GM10847 (cell line): ENCODE measurements around the gene ATP4B.

Source experiments
- POLR2A ChIP-seq: IDR thresholded peaks from 2 replicates; pipeline ENCODE4 v1.6.1; 2011; ENCODE audit not compliant: insufficient read length; ENCODE audit errors: extremely low read depth

ATP4B gene

DNA sequence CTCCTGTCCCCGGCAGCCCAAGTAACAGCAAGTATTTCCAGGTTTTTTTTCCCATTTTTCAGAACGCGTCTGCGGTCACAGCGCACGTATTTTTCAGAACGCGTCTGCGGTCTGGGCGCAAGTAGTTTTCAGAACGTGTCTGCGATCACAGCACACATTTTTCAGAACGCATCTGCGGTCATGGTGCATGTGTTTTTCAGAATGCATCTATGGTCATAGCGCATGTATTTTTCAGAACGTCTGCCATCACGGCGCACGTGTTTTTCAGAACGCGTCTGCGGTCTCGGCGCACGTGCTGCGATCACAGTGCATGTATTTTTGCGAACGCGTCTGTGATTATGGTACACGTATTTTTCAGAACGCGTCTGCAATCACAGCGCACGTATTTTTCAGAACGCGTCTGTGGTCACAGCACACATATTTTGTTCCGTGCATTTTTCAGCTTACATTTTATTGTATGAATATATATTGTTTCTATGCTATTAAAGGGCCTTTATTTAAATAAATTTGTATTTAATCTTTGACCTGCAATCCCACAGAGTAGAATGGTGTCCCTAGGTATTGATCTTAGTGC, 19.7 kb downstream of the ATP4B start:
- TF ChIP-seq POLR2A = no peak

DNA sequence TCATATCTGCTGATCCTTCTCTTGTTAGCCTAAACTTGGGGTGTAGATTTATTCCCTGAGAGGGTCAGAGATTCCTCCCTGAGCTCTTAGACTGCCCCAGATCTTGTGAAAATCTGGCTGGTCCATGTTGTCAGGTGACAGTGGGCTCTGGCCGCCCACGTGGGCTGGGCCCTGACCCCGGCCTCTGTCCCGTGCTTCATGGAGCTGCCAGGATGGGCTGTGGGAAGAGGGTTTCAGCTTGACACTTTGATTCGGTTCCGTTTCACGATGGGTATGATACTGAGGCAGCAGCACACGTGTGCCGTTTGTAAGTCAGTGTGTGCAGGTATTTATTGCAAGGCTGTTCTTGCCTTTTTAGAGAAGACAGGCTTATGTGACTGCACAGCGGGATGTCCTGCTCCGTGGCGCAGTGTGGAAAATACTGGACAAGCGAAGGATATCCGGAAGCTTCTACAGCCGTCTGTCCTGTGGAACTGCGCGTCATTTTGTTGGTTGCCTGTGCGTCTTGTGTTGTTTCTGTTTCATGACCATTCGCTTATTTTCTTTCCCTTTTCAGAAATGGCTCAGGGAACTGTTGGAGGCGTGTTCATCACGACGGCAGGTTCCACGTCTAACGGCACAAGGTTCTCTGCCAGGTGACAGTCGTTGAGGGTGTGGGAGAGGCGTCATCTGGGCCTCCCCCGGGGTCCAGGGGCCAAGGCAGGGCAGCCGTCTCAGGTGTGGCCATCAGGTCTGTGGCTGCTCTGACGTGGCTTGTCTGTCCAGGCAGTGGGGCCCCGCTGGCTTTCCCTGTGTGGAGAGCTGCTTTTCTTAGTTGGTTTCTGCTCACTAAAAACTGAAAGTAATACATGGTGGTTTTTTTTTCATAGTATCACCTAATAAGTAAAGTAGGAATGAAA, 20.5 kb downstream of the ATP4B start:
- TF ChIP-seq POLR2A = no peak

DNA sequence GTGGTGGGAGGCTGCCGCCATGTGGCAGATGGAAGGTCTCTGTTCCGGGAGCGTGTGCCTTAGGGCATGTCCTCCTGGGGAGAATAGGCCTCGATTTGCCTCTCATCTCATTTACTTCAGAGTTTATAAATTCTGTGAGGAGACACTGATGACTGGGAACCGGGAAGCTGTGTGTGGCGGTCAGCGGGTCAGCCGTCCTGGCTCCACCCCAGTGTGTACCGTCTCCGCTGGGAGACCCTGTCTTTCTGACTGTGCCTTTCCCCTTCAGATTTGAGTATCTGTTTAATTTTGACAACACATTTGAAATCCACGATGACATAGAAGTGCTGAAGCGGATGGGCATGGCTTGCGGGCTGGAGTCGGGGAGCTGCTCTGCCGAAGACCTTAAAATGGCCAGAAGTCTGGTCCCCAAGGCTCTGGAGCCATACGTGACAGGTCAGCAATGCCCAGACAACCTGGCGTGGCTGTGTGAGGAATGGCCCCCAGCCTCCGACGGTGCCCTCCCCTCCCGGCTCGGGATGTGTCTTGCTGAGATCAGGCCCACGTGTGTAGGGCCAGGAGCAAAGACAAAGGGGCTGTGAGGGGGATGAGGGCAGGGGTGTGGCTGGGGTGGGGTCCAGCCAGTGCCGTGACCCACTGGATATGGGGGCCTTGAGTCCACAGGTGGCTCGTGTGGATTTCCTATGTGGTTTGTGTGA, 21.6 kb downstream of the ATP4B start:
- no peak for TF ChIP-seq POLR2A

DNA sequence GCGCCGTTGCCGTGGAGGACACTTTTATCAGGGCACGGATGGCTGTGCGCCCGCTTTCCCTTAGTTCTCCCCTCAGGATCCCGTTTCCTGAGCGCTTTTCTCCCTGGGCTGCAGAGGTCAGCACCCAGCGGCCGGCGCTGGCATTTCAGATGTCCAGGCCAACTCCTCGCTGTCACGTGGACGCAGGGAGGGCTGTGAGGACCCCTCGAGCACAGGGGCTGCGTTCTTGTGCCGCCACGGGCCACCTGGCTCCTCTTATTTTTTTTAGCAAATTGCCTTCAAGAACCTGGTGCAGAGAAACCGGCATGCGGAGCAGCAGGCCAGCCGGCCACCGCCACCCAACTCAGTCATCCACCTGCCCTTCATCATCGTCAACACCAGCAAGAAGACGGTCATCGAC, 22.3 kb downstream of the ATP4B start:
- no peak for TF ChIP-seq POLR2A

DNA sequence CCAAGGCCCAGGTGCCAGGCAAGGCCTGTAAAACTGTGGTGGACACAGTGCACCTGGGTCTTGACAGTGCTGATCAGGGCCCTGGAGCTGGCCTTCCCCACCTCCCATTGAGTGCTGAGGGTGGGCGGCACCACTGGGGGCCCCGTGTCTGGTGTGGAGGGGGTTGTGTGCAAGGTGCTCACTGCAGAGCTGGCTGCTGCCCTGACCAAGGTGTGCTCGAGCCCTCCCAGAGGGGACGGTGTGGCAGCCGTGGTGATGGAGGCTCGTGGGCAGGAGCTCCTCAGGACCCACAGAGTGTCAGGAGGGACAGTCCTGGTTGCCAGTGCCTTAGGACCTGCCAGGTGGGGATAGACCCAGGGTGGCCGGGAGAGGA, 23.0 kb downstream of the ATP4B start:
- TF ChIP-seq POLR2A = no peak

DNA sequence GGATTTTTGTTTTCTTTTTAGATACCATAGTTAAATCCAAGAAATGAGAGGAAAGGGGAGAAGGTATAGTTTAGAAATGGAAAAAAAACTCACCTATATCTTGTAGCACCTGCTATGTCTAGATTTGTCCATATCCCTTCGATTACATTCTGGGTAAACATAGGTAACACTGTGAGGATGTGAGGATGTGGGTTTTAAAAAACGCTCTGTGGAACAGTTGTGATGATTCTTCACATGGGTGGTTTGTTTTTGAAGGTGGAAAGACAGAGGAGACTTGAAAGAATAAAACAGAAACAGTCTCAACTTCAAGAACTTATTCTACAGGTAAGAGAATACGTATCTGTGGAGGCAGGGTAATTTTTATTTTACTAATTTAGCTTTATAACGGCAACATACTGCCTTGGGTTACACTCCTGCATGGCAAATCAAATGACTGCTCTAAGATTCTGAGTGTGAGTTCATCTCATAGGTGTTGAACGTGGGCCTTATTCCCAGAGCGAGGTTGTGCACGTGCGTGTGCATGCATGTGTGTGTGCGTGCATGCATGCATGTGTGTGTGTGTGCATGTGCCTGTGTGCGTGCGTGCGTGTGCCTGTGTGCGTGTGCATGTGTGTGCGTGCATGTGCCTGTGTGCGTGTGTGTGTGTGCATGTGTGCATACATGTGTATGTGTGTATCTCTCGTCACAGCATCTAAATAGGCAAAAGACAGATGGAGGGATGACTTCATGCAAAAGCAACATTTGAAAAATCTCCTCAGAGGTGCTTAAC, 23.5 kb downstream of the ATP4B start:
- TF ChIP-seq POLR2A = no peak

DNA sequence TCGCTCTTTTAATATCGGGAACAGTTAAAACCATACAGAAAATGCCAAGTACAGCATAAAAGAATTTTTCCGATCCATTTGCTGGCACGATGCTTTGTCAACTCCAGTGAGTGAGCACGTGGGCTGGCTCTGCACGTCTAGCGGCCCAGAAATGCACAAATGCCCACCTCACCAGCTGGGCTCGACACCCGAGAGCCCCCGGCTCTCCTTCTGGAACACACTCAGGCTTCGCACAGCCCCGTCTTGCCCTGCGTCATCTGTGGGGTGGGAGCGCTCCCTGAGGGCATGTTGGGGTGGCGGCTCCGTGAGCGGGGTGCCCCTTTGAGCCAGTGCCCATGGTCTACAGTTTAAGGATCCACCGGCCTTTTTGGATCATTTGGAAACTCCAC, 24.5 kb downstream of the ATP4B start:
- no peak for TF ChIP-seq POLR2A

DNA sequence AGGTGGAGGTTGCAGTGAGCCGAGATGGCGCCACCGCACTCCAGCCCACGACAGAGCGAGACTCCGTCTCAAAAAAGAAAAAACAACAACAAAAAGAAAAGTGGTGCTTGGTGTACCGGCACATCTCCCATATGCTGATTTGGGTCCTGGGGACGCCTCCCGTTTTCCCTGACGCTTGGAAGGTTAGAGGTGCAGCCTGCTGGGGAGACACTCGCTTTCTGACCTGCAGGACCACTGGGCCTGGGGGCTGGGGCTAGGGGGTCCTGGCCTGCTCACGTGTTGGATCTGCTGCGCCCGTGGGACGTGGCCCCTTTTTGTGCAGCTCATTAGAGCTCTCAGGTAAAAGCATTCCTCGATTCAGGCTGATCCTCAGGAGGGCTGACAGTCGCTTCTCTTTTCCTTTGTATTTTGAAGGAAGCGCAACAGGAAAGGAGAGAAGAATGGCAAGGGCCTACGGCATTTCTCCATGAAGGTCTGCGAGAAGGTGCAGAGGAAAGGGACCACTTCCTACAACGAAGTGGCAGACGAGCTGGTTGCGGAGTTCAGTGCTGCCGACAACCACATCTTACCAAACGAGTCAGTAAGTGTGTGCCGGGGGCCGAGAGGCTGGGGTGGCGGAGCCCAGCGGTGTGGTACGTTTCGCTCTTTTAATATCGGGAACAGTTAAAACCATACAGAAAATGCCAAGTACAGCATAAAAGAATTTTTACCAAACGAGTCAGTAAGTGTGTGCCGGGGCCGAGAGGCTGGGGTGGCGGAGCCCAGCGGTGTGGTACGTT, 25.1 kb downstream of the ATP4B start:
- no peak for TF ChIP-seq POLR2A

DNA sequence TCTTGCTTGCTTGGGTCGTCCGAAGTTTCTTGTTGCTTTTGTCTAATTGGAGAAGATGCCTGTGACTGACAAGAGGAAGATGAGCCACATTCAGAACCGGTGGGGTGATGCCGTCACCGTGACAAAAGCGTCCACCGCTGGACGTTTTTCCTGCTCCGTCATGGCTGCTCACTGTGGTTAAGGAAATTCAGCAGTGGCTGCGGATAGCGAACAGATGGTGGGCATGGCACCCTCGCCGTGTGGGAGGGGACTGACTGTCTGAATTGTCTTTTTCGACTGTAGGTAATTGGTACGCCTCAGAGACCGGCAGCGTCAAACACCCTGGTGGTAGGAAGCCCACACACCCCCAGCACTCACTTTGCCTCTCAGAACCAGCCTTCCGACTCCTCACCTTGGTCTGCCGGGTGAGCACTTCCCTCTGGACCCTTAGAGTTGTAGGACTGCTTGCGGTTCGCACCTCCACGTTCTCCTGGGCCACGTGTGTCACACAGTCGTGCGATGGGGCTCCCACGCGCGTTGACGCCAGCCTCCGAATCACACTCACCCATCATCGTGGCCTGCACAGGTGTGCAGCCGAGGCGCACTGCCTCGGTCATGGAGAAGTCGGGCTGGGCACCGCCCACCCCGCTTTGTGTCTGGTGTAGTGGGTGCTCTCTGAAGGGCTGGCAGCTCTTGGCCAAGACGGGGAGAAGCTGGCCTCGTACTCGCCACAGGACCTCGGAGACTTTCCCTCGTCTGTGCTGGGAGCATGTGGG, 26.5 kb downstream of the ATP4B start:
- TF ChIP-seq POLR2A = no peak

DNA sequence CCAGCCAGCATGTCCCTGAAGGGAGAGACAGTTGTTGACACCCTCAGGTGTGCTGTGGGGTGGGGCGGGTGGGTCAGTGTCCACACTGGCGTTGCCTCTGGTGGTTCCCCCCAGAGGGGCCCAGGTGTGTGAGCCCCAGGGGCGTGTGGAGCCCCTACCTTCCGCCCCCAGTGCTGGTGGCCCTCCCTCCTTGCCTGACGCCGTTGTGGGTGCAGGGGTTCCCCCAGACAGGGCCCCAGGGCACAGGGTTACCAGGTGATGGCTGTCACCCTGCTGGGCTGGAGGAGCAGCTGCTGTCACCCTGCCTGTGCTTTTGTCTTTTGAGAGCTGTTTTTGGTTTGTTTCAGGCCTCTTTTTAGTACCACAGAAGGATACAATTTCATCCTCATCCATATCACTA, 27.2 kb downstream of the ATP4B start:
- TF ChIP-seq POLR2A = no peak

DNA sequence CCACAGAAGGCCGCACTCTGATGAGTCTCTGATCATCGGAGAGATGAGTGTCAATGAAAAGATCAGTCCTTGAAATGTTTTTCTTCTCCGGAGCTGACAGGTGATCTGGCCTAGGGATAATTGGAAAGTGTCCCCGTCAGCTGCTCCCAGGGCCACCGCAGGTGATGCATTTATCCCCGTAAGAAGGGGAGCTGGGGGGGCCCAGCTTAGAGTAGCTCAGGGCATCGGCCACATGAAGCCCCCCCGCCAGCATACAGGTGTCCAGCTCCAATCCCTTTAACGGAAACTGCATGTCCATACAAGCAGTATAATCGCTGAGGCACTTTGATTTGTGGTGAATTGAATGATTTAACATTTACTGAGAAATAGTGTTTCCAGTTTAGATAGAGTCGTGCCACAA, 27.7 kb downstream of the ATP4B start:
- TF ChIP-seq POLR2A = no peak

DNA sequence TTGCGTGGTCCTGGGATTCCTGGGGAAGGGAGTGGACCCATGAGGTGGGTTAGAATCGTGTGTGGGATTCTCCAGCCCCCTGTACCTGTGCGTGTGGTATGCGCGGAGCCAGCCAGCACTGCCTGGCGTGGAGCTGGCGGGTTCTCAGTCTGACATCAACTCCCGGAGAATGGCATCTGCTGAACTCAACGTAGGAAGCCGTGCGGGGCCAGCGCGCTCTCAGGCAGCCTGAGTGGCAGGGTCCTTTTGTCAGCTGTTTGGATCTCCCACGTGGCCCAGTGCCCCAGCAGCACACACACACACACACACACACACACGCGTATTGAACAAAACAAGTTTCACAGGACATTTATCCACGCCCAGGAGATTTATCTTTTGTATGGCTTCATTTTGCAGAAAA, 28.1 kb downstream of the ATP4B start:
- no peak for TF ChIP-seq POLR2A

DNA sequence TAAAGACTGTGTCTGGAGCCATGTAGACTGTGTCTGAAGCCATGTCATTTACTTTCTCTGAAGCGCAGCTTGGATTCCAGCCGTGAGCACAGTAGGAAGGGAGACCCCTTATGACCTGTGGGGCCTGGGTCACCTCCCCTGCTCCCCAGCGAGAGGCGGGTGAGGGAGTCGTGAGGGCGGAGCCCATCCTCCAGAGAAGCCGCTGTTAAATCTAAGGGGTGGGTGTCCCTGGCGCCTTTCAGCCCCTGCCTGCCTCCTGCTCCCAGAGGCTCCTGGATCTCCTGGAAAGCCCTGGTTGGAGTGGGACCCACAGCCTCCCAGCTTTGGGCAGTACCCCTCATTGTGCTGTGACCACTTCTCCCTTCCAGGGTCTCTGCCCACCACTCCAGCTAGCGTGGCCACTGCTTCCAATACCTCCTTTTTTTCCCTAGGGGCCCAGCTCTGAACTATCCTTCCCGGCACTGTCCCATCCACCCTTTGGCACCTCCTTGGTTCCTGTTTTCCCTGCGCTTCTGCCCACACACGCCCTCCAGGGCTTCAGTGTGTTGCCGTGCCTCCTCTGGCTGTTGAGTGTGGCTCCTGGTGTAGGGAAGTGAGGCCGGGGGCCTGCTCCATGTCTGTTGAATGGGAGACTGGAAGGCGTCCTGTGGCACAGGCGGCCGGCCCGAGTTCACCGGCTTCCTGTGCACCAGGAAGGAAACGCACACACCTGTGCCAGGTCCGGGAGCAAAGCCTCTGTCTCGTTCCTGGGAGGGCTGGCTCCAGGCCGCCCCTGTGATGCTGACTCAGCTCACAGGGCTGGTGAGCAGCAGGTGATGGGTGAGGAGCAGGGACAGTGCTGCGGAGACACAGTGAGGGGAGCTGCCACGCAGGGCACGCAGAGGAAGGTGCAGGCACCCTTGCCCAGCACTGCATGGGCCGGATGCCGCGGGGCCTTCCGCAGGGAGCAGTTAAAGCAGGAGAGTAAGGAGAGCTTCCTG, 29.4 kb downstream of the ATP4B start:
- no peak for TF ChIP-seq POLR2A
